ENCODE measurements around the gene SNRPD2. TPM values are rescaled to one million over a fixed set of nuclear protein-coding genes. Genes with fewer than 3 reads are reported as not detected.
A peak's percentile ranks its signal among the peaks of the same experiment; 100 is the strongest.

SNRPD2 gene
- total RNA-seq, 1 experiment from 2014 or later: 802 TPM

DNA sequence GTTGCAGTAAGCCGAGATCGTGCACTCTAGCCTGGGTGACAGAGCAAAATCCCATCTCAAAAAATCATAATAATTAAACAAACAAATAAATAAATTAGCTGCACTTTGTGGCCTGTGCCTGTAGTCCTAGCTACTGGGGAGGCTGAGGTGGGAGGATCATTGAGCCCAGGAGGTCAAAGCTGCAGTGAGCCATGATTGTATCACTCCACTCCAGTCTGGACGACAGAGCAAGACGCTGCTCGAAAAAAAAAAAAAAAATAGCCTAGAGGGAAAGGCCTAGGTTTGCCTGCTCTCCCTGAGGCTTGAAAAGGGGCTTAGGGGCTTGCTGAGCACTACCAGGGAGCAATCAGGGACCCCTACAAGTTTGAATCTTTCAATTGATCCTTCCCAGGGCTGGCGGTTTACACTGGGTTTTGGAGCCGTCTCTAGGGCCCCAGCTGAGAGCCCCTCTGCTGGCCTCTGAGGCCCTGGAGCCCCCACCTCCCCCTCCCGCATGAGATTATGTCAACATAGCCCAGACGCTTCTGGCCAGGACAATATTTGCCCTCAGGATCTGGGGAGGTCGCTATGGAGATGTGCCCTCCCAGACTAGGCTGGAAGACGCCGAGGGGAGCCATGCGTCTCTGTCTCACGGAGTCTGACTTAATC, 34.1 kb downstream of the SNRPD2 start:
- no peak for DNase-seq (ENCODE audit: low spot score)

DNA sequence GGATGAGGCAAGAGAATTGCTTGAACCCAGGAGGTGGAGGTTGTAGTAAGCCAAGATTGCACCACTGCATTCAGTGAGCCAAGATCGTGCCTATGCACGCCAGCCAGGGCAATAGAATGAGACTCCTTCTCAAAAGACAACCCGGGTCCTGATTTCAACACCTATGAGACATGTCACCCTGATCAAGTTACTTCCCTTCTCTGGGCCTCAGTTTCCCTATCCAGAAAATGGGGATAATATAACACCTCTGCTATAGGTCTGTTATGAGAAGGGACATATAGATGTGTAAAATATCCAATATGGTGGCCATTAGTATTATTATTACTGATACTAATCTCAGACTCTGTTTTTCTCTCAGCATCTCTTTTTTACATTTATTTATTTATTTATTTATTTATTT, 36.7 kb downstream of the SNRPD2 start:
- no peak for DNase-seq (ENCODE audit: low spot score)

DNA sequence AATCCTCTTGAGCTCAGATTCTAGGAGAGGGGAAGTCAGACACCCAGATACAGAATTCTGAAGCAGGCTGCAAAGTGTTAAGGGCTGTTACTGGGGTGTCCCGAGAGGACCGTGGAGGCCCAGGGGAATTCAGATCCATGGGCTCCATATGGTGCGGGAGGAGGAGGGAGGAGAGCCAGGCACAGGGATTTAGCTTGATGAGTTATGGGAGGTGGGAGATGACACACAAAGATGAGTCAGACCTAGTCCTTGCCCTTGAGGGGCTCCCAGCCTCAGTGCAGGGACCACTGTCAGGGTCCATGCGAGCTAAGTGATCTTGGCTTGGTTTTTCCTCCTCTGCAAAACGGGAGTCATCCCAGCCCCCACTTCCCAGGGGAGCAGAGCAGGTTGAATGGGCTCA, 38.1 kb downstream of the SNRPD2 start:
- no peak for DNase-seq (ENCODE audit: low spot score)

DNA sequence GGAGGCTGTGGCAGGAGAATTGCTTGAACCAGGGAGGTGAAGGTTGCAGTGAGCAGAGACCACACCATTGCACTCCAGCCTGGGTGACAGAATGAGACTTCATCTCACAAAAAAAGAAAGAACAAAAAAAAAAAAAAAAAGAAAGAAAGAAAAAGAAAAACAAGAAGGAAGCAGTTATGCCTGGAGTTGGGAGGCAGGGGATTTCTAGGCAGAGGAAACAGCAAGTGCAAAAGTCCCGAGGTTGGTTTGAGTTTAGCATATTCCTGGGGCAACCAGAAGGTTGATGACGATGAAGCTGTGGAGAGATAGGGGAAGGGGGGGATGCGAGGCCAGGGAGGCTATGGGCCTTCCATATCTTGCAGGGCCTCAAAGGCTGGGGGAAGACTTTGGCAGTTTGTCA, 41.0 kb downstream of the SNRPD2 start:
- no peak for DNase-seq (ENCODE audit: low spot score)

DNA sequence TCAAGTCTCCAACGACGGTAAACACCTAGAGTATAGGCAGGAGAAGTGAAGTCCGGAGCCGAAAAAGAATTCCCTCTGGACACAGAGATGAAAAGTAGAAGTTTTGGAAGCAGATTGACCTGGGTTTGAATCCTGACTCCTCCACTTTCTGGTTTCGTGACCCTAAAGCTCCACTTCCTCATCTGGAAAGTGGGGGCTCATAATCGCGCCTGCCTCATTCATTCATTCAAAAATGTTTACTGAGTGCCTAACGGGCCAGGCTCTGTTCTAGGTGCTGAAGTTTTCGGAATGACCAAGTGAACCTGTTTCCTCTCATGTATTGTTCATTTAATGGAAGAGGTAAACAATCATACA, 45.4 kb downstream of the SNRPD2 start:
- no peak for DNase-seq (ENCODE audit: low spot score)

DNA sequence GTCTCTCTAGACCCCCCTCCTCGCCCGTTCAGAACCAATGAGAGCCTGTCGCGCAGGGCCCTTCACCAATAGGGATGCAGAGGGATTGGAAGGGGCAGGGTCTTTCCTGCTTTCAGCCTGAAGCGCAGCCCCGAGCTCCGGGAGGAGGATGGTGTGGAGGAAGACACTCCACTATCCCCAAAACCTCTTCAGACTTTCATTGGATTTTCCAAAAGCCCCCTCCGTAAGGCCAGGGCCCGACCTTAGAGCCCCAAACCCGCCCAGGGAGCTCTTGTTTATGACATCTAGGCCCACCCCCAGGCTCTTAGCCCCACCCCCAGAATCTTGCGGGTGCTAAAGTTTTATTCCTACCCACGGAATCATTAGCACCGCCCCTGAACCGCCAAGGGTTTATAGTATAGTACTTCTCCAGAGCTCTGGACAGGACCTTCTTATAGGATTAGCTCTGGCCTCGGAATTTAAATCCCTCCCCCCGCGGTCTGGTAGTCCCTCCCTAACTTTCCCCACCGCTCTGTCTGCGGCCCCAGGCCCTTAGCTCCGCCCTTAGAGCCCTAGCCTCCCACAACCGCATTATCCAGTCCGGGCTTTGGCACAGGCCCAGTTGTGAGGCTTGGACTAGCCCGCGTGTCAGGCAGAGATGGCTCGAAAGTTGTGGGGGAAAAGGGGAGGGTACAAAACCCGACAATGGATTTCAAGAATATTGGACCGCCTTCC, 46.0 kb downstream of the SNRPD2 start:
- peak; percentile 98 for DNase-seq (ENCODE audit: low spot score)

DNA sequence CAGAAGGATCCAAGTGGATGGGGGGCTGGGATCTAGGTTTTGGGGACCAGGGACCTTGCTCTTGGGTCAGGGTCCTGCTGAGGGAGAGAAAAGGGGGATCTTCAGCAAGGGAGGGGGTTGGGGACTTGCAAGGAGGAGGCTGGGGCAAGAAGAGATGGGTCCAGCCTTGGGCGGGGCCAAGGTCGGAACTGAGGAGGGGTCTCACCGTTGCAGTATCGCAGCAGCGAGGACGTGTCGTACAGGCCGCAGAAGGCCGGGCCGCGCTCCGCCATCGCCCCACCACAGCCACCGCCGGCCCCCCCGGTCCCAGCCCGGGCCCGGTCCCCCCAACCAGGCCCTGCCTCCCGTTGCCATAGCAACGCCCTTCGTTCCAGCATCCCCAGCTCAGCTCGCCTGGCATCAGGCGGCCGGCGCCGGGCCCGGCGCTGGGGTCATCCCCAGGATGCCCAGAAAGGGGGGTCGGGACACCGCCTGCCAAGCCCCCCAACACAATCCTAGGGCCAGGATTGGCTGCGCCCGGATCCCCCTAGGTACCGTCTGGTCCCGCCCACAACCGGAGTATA, 46.6 kb downstream of the SNRPD2 start:
- DNase-seq (ENCODE audit: low spot score): no peak

DNA sequence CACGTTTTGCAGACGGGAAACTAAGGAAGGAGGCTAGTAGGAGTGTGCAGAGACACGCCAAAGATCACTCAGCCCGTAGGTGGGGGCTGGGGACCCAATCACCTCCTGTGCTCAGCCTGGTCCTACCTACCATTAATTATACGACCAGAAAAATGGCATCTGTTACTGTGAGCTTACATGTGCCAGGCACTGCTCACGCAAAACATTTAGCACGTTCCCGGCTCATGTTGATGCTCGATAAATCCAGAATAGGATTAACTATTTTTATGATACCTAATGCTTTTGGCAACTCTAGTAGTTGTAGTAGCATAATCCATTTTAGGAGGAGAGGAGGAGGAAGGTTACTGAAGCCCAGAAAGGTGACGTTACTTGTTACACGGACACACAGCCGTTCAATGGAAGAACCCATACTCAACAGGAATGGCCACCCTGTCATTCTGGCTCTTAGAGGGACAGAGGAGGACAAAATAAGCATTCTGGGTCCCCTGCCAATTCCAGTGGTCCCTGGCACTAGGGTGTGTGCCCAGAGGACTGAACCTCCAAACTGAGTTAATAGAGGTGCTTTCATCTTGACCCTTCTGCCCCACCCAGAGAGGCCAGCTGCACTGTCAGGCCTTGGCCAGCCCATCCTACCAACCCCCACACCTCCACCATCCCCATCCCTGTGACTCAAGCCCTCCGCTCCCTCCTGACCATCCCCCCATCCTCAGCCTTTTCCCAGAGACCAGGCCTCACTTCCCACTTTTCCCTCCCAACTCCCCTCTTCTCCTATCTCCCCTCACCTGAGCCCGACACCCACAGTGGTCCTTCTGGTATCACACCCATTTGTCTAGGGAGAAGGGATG, 47.6 kb downstream of the SNRPD2 start:
- no peak for DNase-seq (ENCODE audit: low spot score)

DNA sequence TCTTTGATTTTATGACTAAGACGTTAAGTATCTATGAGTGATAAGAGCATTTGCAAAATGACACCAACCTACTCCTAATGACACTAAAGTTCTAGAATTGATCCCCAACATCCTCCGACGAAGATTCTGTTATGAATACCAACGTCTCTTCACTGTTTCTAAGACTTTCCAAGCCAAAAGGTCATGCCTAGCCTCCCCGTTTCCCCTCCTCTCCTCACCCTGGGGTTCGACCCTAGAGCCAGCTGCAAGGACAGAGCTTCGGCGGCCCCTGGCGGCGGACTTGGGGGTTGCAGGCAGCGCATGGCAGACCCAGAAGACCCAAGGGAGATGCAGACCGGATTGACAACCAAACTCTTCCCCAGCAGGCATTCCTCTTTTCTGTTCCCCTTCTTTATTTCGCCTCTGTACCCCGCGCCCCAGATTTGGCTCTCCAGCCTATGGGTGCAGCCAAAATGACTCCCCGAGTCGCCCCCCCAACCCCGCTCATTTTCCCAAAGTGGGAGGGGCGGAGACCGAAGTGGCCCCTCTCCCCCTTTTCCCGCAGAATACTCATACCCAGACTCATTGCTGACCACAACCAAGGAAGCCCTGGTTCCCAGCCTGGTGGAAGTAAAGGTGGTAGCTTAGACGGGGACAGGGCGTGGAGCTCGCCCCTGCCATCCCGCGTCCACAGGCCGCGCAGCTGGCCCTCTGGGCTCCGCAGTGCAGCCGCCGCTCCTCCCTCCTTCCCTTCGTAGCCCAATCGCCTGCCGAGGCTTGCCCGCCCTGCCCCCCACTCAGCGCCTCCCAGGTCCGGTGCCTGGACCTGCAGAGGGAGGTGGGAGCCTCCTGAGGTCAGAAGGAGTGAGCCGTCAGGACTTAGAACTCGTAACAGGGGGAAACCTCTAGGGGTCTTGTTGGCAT, 48.5 kb downstream of the SNRPD2 start:
- DNase-seq (ENCODE audit: low spot score): peak; percentile 98

DNA sequence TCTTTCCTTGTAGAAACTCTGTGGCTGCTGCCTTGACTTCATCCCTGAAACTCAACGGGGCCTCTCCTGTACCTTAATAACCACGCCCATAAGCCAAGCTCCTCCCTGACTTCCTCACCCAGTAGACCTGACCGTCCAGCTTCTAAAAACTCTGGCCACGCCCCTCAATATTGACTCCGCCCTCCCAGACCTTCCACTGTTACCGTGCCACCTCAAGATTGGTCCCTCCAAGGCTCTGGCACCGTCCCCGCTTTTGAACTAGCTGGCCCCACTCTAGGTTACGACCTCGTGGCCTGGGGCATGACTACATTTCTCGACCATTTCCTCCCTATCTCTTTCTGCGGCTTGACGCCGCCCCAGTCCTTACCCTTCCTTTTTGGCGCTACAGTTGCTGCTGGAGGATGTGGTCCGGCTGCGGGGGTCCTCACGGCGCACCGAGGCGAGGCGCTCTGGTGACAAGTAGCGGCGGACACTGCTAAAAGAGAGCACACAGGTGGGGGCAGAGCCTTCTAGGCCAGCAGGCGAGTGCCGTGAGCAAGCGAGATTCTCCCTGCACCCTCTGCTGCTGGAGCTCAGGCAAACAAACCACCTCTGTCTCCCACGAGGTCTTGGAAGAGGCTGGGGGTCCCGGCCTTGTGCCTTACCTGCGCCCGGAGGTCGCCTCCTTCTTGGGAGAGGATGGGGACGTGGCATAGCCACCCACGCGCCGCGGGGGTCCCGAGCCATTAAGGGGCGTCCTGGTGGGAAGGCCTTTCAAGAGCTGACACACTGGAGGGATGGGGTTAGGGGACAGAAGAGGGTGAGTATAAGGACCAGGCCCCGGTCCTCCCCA, 50.3 kb downstream of the SNRPD2 start:
- peak; percentile 100 for DNase-seq (ENCODE audit: low spot score)

DNA sequence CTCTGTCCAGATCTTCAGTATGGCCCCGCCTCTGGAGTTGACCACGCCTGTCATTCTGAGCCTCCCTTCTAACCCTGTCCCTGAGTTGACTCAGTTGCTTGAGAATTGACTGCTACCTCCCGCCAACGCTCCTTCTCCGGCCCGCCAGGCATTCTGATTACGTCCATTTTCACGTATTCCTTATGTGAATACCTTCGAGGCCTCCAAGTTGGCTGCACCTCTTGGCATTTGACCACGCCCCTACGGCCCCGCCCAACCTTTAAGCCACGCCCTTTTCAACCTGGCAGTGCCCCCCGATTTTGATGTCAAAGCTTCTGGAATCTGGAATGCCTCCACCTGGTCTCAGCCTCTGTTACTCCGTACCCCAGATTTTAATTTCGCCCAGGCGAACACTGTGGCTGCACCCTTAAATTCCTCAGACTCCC, 50.9 kb downstream of the SNRPD2 start:
- DNase-seq (ENCODE audit: low spot score): no peak

DNA sequence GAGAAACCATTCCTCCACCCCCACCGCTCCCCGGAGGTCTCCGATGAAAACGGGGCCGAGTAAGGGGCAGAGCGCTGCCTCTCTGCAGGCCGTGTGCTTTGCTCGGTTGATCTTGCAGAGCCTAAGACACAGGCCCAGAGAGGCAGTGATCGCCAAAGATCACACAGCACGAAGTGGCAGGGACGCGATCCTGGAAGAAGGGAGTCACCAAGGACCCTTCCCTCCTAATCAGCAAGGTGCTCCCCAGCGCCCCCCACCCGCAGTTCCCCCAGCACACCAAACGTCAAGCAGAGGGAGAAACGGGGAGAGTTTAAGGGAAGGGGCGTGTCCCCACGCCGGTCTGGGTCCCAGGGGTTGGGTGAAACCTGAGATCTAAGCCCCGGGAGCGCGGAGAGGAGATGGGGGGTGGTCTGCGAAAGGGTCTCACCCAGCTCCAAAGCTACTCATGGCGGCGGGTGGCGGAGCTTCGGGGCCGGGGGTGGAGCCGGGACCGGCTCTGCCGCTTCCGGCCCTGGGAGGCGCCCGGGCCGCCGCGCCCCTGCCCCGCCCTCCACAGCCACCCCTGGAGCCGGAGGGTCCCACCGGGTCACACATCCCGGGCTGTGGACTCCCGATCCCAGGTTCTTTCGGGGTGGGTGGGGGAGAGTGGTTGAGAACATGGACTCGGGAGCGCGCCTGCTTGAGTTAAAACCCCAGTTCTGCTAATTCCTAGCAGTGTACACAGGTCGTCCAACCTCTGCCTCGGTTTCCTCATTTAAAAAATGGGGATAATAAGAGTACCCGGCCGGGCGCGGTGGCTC, 52.6 kb downstream of the SNRPD2 start, which contains the start of gene EML2:
TSS of gene EML2 (minus strand) at position 468 of the 800 bp plus-strand sequence. CDS start at position 447, 21 bp downstream.
- DNase-seq (ENCODE audit: low spot score): peak; percentile 57

DNA sequence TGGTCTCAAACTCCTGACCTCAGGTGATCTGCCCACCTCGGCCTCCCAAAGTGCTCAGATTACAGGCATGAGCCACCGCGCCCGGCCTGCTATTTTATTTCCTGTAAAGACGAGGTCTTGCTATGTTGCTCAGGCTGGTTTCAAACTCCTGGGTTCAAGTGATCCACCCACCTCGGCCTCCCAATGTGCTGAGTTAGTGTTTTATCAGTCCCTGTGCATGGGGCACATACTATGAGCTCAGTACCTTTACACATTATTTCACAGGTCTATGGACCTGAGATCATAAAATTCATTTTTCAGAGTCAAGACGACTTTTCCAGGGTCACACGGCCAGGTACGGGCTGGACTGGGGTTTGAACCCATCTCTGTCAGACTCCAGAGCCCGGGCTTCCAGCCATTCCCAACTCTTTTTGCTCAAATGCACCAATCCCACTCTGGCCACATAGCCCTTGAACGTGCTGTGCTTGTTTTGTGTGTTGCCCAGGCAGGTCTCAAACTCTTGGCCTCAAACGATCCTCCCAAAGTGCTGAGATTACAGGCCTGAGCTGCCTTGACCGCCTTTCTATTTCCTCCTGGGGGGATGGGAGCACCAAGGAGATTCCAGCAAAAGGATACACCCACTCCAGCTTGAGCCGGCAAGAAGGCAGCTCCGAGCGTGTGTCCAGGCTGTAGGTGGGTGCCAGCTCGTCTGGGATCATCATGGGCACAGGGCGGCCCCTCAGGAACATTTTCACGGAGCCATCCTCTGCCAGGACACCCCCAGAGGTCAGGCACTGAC, 53.7 kb downstream of the SNRPD2 start:
- DNase-seq (ENCODE audit: low spot score): peak; percentile 65

Small RNA genes lying within 50 kb of the gene (small RNA-seq; reads per million reads assigned to genes)
- gene MIR642A: not detected
- not detected for gene RN7SL836P

Other genes starting within 250 kb of the SNRPD2 start
- gene FOSB, start 224.0 kb downstream of the SNRPD2 start, total RNA-seq (2014; rRNA removed; shearing (Covaris generic)): 218 and 253 TPM in 2 replicates
- 11.4 and 15.4 TPM in 2 replicates for gene RTN2, start 194.9 kb downstream of the SNRPD2 start, total RNA-seq (2014; rRNA removed; shearing (Covaris generic))
- gene PPM1N, start 193.5 kb downstream of the SNRPD2 start, total RNA-seq (2014; rRNA removed; shearing (Covaris generic)): 9.8 and 15.3 TPM in 2 replicates
- 443 and 506 TPM in 2 replicates for gene VASP, start 184.5 kb downstream of the SNRPD2 start, total RNA-seq (2014; rRNA removed; shearing (Covaris generic))
- gene OPA3, start 107.2 kb downstream of the SNRPD2 start, total RNA-seq (2014; rRNA removed; shearing (Covaris generic)): 20.5 and 23.0 TPM in 2 replicates
- not detected in 2 replicates for gene GPR4, start 89.7 kb downstream of the SNRPD2 start, total RNA-seq (2014; rRNA removed; shearing (Covaris generic))
- 38.2 and 39.5 TPM in 2 replicates for gene EML2, start 52.6 kb downstream of the SNRPD2 start, total RNA-seq (2014; rRNA removed; shearing (Covaris generic))
- gene GIPR, start 23.7 kb downstream of the SNRPD2 start, total RNA-seq (2014; rRNA removed; shearing (Covaris generic)): 4.3 and 5.1 TPM in 2 replicates
- gene QPCTL, start 713 bp upstream of the SNRPD2 start, total RNA-seq (2014; rRNA removed; shearing (Covaris generic)): 34.7 and 36.4 TPM in 2 replicates
- gene FBXO46, start 38.9 kb upstream of the SNRPD2 start, total RNA-seq (2014; rRNA removed; shearing (Covaris generic)): 44.4 and 57.6 TPM in 2 replicates
- gene MEIOSIN, start 41.5 kb upstream of the SNRPD2 start, total RNA-seq (2014; rRNA removed; shearing (Covaris generic)): not detected in 2 replicates
- 26.8 and 28.6 TPM in 2 replicates for gene SIX5, start 77.3 kb upstream of the SNRPD2 start, total RNA-seq (2014; rRNA removed; shearing (Covaris generic))
- 31.1 and 45.7 TPM in 2 replicates for gene DMPK, start 90.5 kb upstream of the SNRPD2 start, total RNA-seq (2014; rRNA removed; shearing (Covaris generic))
- 102 and 108 TPM in 2 replicates for gene DMWD, start 100.9 kb upstream of the SNRPD2 start, total RNA-seq (2014; rRNA removed; shearing (Covaris generic))
- not detected in 2 replicates for gene RSPH6A, start 123.4 kb upstream of the SNRPD2 start, total RNA-seq (2014; rRNA removed; shearing (Covaris generic))
- gene SYMPK, start 171.2 kb upstream of the SNRPD2 start, total RNA-seq (2014; rRNA removed; shearing (Covaris generic)): 114 and 117 TPM in 2 replicates
- gene FOXA3, start 172.4 kb upstream of the SNRPD2 start, total RNA-seq (2014; rRNA removed; shearing (Covaris generic)): 6.1 and 10.7 TPM in 2 replicates
- gene IRF2BP1, start 194.2 kb upstream of the SNRPD2 start, total RNA-seq (2014; rRNA removed; shearing (Covaris generic)): 119 and 125 TPM in 2 replicates
- gene MYPOP, start 210.7 kb upstream of the SNRPD2 start, total RNA-seq (2014; rRNA removed; shearing (Covaris generic)): 8.5 and 10.2 TPM in 2 replicates
- not detected in 2 replicates for gene NANOS2, start 222.8 kb upstream of the SNRPD2 start, total RNA-seq (2014; rRNA removed; shearing (Covaris generic))